ENCODE measurements around the gene HAP1. TPM values are rescaled to one million over a fixed set of nuclear protein-coding genes. Genes with fewer than 3 reads are reported as not detected.

Gene HAP1
- total and polyA plus RNA-seq, 2 of the 8 experiments (the other 6 are each of a cell fraction or from before 2014, with no cell fraction given) = 2.3 to 3.6 TPM

DNA sequence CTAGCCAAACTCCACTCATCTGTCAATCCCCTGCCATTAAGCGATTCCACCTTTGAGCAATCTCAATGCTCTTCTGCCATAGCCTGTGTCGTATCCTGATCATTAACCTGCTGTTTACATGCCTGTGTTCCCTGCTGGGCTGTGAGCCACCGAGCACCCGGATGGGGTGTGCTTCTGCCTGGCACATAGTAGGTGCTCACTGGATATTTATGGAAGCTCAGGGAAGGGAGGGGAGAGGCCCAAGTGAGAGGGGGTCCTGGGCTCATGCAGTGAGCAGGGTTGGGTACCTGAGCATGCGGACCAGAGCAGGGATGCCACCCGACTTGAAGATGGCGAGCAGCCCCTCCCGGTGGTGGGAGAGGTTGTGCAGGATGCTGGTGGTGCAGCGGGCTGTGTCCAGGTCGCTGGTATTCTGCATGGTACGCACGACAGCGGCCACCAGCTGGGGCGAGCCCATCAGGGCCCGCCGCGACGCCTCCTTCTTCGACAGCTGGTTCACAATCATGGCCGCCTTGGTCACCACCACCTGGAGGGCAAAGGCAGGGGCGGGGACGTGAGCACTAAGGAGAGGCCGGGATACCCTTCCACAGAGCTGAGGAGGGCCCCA lies 34.3 kb upstream of the HAP1 start:
- POLR2A ChIA-PET (ENCODE audit: partially characterized antibody) = interaction anchor here (0.8 to 1.6 kb wide), 9 partner anchors 9 to 150 kb away, joined by 3 to 5 read pairs (median 4); partner anchors contain the start of genes ACLY and HAP1
- peaks cover 22 to 55% (median 45%) of the 10 kb centered on the region in 4 experiments; a peak in 7 of 8 replicates for H3K36me3 ChIP-seq (ENCODE audit: control insufficient read depth in 2 of 4, insufficient read depth in 4 of 4, low read length in 3 of 4)

More for the DNA sequence above, 34.3 kb upstream of the HAP1 start:
- Histone ChIP-seq H3K4ac (replicated peaks; ENCODE audit: insufficient read length, low read depth, low read length) (no peak overlapping the region), H3K23ac (ENCODE audit: insufficient read length) (no peak overlapping the region), H2BK120ac (replicated peaks; ENCODE audit: low read depth, low read length) (no peak overlapping the region), H4K8ac (ENCODE audit: extremely low read depth, insufficient read depth, low read length) (no peak overlapping the region), H4K5ac (ENCODE audit: insufficient read length, low read depth, low read length) (no peak overlapping the region), H2BK20ac (ENCODE audit: low read length) (no peak overlapping the region), H4K91ac (replicated peaks; ENCODE audit: insufficient read length, low read length) (no peak overlapping the region), H3K18ac (ENCODE audit: extremely low read depth, low read length) (no peak overlapping the region), H3K27me3 (replicated peaks in 1 of 4; ENCODE audit: control insufficient read depth in 3 of 4, extremely low read depth in 1 of 4, insufficient read depth in 3 of 4, low read length in 3 of 4) (no peaks in the 10 kb centered on the region), H4K20me1 (replicated peaks in 1 of 2; ENCODE audit: control insufficient read depth in 1 of 2, insufficient read depth in 2 of 2, low read length in 2 of 2) (peaks cover 6 to 23% of the 10 kb centered on the region in 2 experiments), H3K27ac (ENCODE audit: low read depth, low read length) (no peak overlapping the region), H3K79me2 (ENCODE audit: control insufficient read depth in 1 of 2, insufficient read depth in 2 of 2, low read length in 2 of 2) (peaks cover 0 to 8% of the 10 kb centered on the region in 2 experiments; a peak in 2 of 4 replicates), H3K4me1 (replicated peaks in 1 of 4; ENCODE audit: control insufficient read depth in 3 of 4, insufficient read depth in 4 of 4, low read length in 3 of 4) (peaks cover 0 to 24% (median 18%) of the 10 kb centered on the region in 4 experiments; a peak in 6 of 7 replicates), H3K4me3 (ENCODE audit: extremely low read depth in 1 of 4, insufficient read depth in 2 of 4, low read depth in 3 of 4, low read length in 4 of 4) (no peak overlapping the region), H3K14ac (ENCODE audit: insufficient read length) (no peak overlapping the region), H3K9me3 (ENCODE audit: insufficient read depth in 2 of 2, low read depth in 1 of 2, low read length in 1 of 2) (no peaks in the 10 kb centered on the region), H2BK5ac (ENCODE audit: low read depth, low read length) (no peak overlapping the region), H3K23me2 (ENCODE audit: low read depth, low read length) (no peaks in the 10 kb centered on the region; the same call in 1 of the 2 replicates), H2AFZ (ENCODE audit: low read length) (no peak overlapping the region), H2AK5ac (ENCODE audit: low read depth, low read length) (no peak overlapping the region), H3K56ac (replicated peaks; ENCODE audit: insufficient read length, low read depth, low read length) (no peak overlapping the region), H3K9ac (replicated peaks in 1 of 4; ENCODE audit: extremely low read depth in 1 of 4, low read depth in 3 of 4, low read length in 3 of 4) (no peak overlapping the region), H3K4me2 (ENCODE audit: insufficient read depth in 1 of 2, low read depth in 2 of 2, low read length in 2 of 2) (no peak overlapping the region), H2BK15ac (ENCODE audit: low read length) (no peak overlapping the region), H3K79me1 (ENCODE audit: low read depth, low read length) (peaks cover 10% of the 10 kb centered on the region; the same call in 1 of the 2 replicates), H2BK12ac (ENCODE audit: low read depth, low read length) (no peak overlapping the region)
- CTCF ChIA-PET (ENCODE audit: partially characterized antibody) = interaction anchor here (0.8 to 5.3 kb wide), 7 partner anchors 9 to 43 kb away, joined by 3 to 33 read pairs (median 4); partner anchors contain the start of genes JUP and P3H4
- TF ChIP-seq, protein P1, sequence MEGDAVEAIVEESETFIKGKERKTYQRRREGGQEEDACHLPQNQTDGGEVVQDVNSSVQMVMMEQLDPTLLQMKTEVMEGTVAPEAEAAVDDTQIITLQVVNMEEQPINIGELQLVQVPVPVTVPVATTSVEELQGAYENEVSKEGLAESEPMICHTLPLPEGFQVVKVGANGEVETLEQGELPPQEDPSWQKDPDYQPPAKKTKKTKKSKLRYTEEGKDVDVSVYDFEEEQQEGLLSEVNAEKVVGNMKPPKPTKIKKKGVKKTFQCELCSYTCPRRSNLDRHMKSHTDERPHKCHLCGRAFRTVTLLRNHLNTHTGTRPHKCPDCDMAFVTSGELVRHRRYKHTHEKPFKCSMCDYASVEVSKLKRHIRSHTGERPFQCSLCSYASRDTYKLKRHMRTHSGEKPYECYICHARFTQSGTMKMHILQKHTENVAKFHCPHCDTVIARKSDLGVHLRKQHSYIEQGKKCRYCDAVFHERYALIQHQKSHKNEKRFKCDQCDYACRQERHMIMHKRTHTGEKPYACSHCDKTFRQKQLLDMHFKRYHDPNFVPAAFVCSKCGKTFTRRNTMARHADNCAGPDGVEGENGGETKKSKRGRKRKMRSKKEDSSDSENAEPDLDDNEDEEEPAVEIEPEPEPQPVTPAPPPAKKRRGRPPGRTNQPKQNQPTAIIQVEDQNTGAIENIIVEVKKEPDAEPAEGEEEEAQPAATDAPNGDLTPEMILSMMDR (IDR thresholded peaks at IDR 0.05; ENCODE audit: control extremely low read depth in 1 of 3, insufficient read depth in 1 of 3, low read depth in 1 of 3, low read length in 3 of 3) = peak in 1 of 3 experiments; percentile 8; a peak in 1 of 4 replicates
- TF ChIP-seq, protein P2, sequence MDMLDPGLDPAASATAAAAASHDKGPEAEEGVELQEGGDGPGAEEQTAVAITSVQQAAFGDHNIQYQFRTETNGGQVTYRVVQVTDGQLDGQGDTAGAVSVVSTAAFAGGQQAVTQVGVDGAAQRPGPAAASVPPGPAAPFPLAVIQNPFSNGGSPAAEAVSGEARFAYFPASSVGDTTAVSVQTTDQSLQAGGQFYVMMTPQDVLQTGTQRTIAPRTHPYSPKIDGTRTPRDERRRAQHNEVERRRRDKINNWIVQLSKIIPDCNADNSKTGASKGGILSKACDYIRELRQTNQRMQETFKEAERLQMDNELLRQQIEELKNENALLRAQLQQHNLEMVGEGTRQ (IDR thresholded peaks at IDR 0.05; ENCODE audit: low read length) = no peak
- 95% methylated on average over 23 of the region's 23 CpGs; no CpG with 5 or more reads in 1 of the 2 experiments for WGBS, 2 experiments (ENCODE audit: extremely low coverage in 1 of 2, insufficient coverage in 1 of 2, insufficient read length in 1 of 2, insufficient replicate concordance in 2 of 2, low coverage in 1 of 2, low lambda C conversion rate in 2 of 2, missing lambda C conversion rate in 1 of 2)
- no peak for FAIRE-seq
- DNase-seq (ENCODE audit: low read depth in 1 of 2, low spot score in 2 of 2) = no peak

All from H1 (cell line).